HAP-1 (cell line): ENCODE measurements around the gene PIK3R1.
A peak's percentile ranks its signal among the peaks of the same experiment; 100 is the strongest.

ENCODE experiments used
- DNase-seq, 2 experiments: peaks; one replicate each; pipeline ENCODE4 v3.0.0-alpha.2; 2016 to 2020; ENCODE audit warnings: low spot score in 2 of 2
- H3K27me3 ChIP-seq: fragments of 250-450 bp; sonication (Bioruptor Pico); 2 replicates; pipeline ENCODE4 v1.5.1; 2020; ENCODE audit warnings: low read depth, mild to moderate bottlenecking, moderate library complexity
- H3K36me3 ChIP-seq: fragments of 250-450 bp; sonication (Bioruptor Pico); replicated peaks from 2 replicates; pipeline ENCODE4 v1.5.1; 2020; ENCODE audit warnings: mild to moderate bottlenecking
- H3K4me1 ChIP-seq: fragments of 250-450 bp; sonication (Bioruptor Pico); 2 replicates; pipeline ENCODE4 v1.5.1; 2020; ENCODE audit warnings: mild to moderate bottlenecking
- H3K4me3 ChIP-seq: fragments of 250-450 bp; sonication (Bioruptor Pico); 2 replicates; pipeline ENCODE4 v1.5.1; 2020; ENCODE audit warnings: mild to moderate bottlenecking, moderate library complexity
- H3K9me3 ChIP-seq: fragments of 250-450 bp; sonication (Bioruptor Pico); 2 replicates; pipeline ENCODE4 v1.5.1; 2020; ENCODE audit warnings: mild to moderate bottlenecking, moderate library complexity
- in situ Hi-C: fragments of 300-500 bp; cut with MboI; formaldehyde crosslinking; loops from 3 replicates; pipeline ENCODE4 v1.14.3; 2020; ENCODE audit warnings: low sequenced_read_pairs, inconsistent platforms, mixed read lengths

The PIK3R1 gene

DNA sequence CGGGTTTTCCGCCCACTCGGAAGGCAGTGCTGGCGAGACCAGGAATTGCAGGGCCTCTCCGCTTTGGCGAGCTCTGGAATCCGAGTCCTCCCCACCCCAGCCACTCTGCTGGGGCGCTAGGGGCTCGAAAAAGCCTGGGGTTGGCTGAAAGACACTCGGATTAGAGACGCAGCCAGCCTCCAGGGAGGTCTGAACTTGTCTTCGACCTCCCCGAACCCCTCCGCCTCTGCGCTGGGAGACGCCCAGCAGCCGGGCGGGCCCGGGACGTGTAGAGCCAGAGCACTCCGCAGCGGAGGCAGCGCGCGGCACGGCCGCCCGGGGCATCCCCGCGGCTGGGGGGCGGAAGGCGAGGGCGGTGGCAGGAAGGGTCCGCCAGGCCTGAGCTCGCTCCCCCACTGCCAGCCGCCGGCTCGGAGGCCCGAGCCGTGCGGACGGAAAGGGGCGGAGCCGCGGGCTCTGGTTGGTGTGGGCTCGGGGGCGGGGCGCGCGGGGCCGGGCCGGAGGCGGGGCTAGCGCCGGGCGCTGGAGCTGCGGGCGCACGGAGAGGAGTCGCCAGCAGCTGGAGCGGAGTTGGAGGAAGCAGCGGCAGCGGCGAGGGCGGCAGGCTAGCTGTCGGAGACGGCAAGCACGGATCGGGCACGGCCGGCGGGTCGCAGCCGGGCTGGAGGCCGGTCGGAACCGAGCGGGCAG is at the start of gene PIK3R1:
TSS of gene PIK3R1 (plus strand) at position 549 of the 690 bp plus-strand sequence. CDS start 10,920 bp downstream, outside the sequence.
- peaks cover 10% of the 10 kb centered on the region for H3K4me1 ChIP-seq
- no peaks in the 10 kb centered on the region for H3K36me3 ChIP-seq
- in situ Hi-C loops: no loop called here
- DNase-seq: peak; percentile 89 to 95
- no peaks in the 10 kb centered on the region for H3K9me3 ChIP-seq
- H3K27me3 ChIP-seq: no peaks in the 10 kb centered on the region
- H3K4me3 ChIP-seq: peak within 1 kb of the TSS; percentile 85

DNA sequence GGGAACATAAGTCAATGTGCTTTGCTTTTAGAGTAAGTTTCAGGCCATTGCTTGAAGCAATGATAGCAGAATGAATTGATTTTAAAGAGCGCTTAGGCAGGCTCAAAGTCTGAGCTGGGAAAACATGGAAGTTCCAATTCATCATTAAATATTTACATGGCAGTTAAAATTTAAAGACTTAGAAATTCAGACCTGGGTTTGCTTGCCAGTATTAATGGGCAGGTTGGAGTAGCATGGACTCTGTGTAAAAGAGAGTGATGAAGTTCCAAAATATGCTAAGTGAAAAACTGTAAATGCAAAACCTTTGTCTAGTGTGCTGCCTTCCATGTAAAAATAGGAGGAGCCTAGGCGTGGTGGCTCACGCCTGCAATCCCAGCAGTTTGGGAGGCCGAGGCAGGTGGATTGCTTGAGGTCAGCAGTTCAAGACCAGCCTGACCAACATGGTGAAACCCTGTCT is 48.3 kb upstream of the PIK3R1 start:
- Histone ChIP-seq H3K4me3 (no peak overlapping the region), H3K36me3 (no peaks in the 10 kb centered on the region), H3K4me1 (no peaks in the 10 kb centered on the region), H3K9me3 (no peaks in the 10 kb centered on the region), H3K27me3 (no peaks in the 10 kb centered on the region)
- DNase-seq: no peak
- in situ Hi-C loops: no loop called here

DNA sequence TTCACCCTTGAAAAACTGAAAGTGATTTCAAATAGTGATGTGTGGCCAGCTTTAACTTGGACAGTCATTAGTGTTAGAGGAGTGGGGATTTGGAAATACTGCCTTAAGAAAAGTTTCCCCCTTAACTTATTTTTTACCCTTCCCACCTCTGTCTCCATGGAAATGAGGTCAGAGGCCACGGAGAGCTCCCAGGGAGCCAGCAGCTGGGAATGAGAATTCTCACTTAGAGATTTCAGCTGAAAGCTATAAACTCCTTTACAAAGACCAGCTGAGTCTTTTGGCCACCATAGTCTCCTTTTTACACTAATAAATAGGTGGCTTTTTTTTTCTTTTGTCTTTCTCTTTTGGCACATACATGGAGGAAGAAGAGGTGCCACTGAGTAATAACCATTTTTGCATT is 45.7 kb upstream of the PIK3R1 start:
- in situ Hi-C loops: no loop called here
- Histone ChIP-seq H3K27me3 (no peaks in the 10 kb centered on the region), H3K4me3 (no peak overlapping the region), H3K9me3 (no peaks in the 10 kb centered on the region), H3K4me1 (no peaks in the 10 kb centered on the region), H3K36me3 (no peaks in the 10 kb centered on the region)
- DNase-seq: no peak

DNA sequence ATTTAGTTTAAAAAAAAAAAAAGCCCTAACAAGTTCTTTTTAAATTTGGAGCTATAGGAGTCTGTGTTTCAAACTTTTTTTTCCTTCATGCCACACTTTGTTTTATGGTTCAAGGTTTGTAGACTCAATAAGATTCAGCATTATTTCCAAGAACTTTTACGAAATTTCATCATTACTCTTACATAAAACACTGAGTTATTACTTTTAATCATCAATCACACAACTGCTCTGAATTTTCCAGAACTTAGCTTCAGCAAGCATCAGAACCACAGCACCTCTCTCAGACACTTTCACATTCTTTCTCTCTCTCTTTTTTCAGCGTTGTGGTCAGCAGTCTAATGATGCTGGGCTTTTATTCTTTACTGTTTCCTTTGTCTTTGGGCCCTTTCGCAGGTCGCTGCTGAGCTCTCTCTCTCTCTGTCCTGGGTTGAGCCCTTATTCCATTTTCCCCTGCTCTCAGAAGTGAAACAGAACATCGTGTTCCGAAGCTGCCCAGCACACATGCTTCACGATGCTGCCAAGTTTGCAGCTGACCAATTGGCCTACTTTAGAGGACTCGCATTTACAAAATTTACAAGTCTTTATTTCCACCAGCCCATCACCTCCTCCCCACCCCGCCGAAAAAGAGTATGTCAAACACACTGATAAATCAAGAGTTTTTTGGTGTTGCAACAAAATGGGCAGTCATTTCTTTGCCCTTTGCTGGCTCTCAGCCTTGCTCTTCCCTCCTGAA is 44.6 kb upstream of the PIK3R1 start:
- no peaks in the 10 kb centered on the region for H3K4me1 ChIP-seq
- DNase-seq: no peak
- in situ Hi-C loops: no loop called here
- H3K4me3 ChIP-seq: no peak overlapping the region
- no peaks in the 10 kb centered on the region for H3K36me3 ChIP-seq
- H3K27me3 ChIP-seq: no peaks in the 10 kb centered on the region
- H3K9me3 ChIP-seq: no peaks in the 10 kb centered on the region

DNA sequence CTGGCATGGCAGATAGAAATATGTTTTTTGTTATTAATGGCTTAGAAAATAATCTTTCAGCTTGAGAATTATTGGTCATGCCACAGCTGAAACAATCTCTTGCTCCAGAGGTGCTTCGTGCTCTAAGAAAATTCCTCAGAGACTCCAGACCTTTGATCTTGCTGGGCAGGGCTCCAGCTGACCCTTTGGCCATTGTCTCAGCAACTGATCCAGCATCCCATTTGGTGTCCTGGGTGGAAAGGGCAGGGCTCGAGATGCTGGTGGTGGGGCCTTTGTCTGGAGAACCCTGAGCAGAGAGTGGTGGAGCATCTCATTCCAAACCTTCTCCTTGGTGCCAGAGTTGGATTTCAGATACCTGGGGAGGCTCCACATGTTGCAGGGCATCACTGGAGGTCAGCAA is 43.2 kb upstream of the PIK3R1 start:
- H3K36me3 ChIP-seq: no peaks in the 10 kb centered on the region
- no peak overlapping the region for H3K4me3 ChIP-seq
- DNase-seq: no peak
- H3K9me3 ChIP-seq: no peaks in the 10 kb centered on the region
- H3K4me1 ChIP-seq: no peaks in the 10 kb centered on the region
- H3K27me3 ChIP-seq: no peaks in the 10 kb centered on the region
- in situ Hi-C loops: no loop called here

DNA sequence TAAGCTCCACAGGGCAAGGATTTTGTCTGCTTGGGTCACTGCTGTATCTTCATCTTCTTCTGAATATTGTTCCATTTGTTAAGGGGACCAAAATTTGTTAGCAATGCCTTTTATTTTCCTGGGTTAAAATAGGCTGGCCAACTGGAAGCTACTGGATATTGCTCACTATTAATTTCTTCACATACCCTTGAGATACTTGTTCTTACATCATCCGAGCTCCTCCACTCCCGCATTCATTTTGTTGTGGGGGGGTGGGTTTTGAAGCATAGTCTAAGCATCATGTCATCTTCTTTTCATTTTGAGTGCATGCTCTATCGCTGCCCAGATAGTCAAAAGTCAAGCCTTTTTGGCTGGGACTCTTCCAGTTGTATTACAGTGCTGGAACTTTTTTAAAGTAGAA is 42.5 kb upstream of the PIK3R1 start:
- no peak for DNase-seq
- no peaks in the 10 kb centered on the region for H3K27me3 ChIP-seq
- in situ Hi-C loops: no loop called here
- H3K4me1 ChIP-seq: no peaks in the 10 kb centered on the region
- H3K36me3 ChIP-seq: no peaks in the 10 kb centered on the region
- no peak overlapping the region for H3K4me3 ChIP-seq
- H3K9me3 ChIP-seq: no peaks in the 10 kb centered on the region

DNA sequence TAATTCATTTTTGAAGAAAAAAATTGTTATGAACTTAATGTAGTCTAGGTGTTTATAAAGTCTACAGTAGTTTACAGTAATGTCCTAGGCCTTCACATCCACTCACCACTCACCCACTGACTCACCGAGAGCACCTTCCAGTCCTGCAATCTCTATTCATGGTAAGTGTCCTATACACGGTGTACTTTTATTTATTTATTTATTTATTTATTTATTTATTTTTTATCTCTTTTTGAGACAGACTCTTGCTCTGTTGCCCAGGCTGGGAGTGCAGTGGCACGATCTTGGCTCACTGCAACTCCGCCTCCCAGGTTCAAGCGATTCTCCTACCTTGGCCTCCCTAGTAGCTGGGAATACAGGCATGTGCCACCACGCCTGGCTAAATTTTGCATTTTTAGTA is 39.3 kb upstream of the PIK3R1 start:
- Histone ChIP-seq H3K9me3 (no peaks in the 10 kb centered on the region), H3K36me3 (no peaks in the 10 kb centered on the region), H3K27me3 (no peaks in the 10 kb centered on the region), H3K4me3 (no peak overlapping the region), H3K4me1 (no peaks in the 10 kb centered on the region)
- no peak for DNase-seq
- in situ Hi-C loops: no loop called here

DNA sequence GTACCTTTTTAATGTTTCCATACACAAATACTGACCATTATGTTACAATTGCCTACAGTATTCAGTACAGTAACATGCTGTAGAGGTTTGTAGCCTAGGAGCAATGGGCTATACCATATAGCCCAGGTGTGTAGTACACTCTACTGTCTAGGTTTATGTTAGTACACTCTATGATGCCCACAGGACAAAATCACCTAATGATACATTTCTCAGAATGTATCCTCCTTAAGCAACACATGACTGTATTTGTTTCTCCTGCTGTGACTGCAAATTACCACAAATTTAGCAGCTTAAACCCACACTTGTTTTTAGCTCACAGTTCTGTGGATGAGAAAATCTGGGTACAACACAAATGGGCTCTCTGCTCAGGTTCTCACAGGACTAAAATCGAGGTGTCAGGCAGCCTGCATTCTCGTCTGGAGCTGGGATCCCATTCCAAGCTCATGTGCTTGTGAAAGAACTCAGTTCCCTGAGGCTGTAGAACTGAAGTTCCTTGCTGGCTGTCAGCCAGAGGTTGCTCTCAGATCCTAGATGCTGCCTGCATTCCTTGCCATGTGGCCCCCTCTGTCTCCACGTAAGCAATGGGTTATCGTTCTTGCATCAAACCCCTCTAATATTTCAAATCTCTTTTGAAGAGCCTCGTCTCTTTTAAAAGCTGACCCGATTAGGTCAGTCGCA is 38.6 kb upstream of the PIK3R1 start:
- no peak overlapping the region for H3K4me3 ChIP-seq
- no peak for DNase-seq
- H3K27me3 ChIP-seq: no peaks in the 10 kb centered on the region
- no peaks in the 10 kb centered on the region for H3K36me3 ChIP-seq
- in situ Hi-C loops: no loop called here
- no peaks in the 10 kb centered on the region for H3K4me1 ChIP-seq
- H3K9me3 ChIP-seq: no peaks in the 10 kb centered on the region

DNA sequence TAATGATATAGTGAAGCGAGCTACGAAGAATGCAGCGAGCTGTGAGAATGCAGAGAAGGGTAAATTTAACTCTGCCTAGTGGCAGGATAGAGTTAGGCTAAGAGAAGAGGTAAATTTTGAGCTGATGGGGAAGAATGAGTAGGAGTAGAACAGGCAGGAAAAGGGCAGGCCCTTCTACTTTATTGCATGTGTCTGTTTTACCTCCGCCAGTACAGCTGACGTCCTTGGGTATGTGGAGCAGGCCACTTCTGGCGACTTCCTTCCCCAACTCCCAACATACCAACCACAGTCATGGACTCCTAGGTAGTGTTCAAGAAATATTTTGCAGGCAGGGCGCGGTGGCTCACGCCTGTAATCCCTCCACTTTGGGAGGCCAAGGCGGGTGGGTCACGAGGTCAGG is 37.9 kb upstream of the PIK3R1 start:
- Histone ChIP-seq H3K4me1 (no peaks in the 10 kb centered on the region), H3K9me3 (no peaks in the 10 kb centered on the region), H3K36me3 (no peaks in the 10 kb centered on the region), H3K4me3 (no peak overlapping the region), H3K27me3 (no peaks in the 10 kb centered on the region)
- in situ Hi-C loops: no loop called here
- no peak for DNase-seq

DNA sequence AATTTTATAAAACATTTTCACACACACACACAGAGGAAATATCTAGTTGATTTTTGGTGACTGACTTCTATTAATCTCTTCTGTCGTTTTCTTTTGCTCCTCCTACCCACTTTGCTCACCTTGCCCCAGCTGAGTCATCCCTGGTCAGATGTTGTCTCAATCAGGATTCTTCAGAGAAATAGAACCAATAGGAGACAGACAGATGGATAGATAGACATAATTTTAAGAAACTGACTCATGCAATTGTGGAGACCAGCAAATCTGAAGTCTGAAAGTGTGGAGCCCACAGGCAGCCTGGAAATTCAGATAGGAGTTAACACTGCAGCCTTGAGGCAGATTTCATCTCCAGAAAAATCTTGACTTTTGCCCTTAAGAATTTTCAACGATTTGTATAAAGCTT is 37.0 kb upstream of the PIK3R1 start:
- Histone ChIP-seq H3K36me3 (no peaks in the 10 kb centered on the region), H3K4me1 (no peaks in the 10 kb centered on the region), H3K9me3 (no peaks in the 10 kb centered on the region), H3K27me3 (no peaks in the 10 kb centered on the region), H3K4me3 (no peak overlapping the region)
- no peak for DNase-seq
- in situ Hi-C loops: no loop called here

DNA sequence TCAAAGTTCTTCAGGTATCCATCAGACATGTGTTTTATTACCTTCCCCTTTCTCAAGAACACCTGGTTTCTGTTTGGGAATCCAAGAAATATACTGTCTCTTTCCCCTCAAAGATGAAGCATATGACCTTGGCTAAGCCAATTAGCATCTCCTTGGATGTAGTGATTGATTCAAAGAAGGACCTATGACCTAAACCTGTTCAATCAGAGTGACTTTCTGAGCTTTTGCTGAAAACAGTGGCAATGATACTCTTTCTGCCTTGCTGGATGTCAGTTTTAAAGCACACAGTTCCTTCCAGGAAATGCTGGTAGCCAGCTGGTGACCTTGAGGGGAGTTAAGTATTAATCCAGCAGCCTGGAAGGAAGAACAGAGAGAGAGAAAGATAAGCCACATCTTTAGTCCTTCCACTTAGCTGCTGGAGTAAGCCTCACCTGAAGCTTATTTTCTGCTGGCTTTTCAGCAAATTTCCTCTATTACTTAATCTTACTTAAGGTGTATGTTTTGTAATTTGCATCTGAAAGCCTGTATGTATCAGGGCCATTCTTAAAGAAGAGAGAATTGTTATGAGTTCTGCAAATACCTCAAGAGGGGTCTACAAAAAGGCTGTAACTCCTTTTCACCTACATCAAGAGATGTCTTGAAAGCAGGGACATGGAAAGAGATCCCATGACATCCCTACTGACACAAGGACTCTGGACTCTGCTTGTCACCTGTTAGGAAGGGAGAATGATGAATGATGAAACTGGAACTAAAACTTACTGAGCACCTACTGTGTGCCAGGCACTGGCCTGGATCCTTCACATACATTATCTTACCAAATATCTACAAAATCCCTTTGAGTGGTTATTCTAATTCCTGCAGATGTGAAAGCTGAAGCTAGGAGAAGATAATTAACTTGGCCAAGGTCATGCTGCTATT is 35.2 kb upstream of the PIK3R1 start:
- Histone ChIP-seq H3K36me3 (no peaks in the 10 kb centered on the region), H3K9me3 (no peaks in the 10 kb centered on the region), H3K27me3 (no peaks in the 10 kb centered on the region), H3K4me1 (no peaks in the 10 kb centered on the region), H3K4me3 (no peak overlapping the region)
- in situ Hi-C loops: no loop called here
- no peak for DNase-seq

DNA sequence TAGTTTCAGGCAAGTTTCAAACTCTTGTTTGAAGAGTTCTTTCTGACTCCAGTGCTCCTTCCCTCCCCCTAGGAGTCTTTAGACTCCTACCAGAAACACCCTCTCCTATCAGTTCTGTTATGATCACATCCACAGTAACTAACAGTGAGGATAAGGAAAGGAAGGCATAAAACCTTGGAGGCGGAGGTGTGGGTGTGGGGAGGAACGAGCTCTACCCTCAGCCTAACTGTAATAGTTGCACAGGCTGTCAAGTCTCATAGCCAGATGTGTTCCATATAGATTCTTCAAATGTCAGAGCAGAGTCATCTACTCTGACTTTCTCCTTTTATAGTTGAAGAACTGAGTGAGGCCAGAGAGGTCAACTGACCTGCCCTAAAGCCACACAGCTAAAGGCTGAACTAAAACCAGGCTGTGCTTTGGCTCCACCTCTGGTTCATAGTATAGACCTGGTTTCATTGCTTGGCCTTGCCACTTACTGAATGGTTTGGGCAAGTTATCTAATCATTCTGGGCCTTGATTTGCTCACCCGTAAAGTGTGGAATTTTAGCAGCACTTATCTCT is 34.4 kb upstream of the PIK3R1 start:
- Histone ChIP-seq H3K4me1 (no peaks in the 10 kb centered on the region), H3K9me3 (no peaks in the 10 kb centered on the region)
- in situ Hi-C loops: no loop called here

DNA sequence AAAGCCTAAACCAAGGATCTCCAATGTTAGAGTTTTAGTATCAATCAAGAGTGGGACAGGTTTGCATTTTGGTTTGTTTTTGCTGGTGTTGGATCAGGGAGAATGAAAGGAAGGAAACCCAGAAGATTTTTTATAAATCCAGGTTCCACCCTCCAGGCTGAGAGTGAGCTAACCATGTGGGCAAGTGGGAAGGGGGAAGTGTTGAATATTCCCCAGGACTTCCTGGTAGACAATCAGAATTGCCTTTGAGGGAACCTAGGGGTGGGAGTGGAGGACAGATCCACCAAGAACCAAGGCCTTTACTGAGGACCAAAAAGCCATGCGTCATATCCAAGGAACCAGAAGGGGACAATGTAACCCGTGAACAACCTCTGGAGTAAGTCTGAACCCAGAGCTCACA is 33.5 kb upstream of the PIK3R1 start:
- no peak for DNase-seq
- Histone ChIP-seq H3K27me3 (no peaks in the 10 kb centered on the region), H3K36me3 (no peaks in the 10 kb centered on the region), H3K4me1 (no peaks in the 10 kb centered on the region), H3K4me3 (no peak overlapping the region), H3K9me3 (no peaks in the 10 kb centered on the region)
- in situ Hi-C loops: no loop called here

More for the DNA sequence above, 34.4 kb upstream of the PIK3R1 start:
- no peak for DNase-seq
- no peak overlapping the region for H3K4me3 ChIP-seq
- no peaks in the 10 kb centered on the region for H3K36me3 ChIP-seq
- H3K27me3 ChIP-seq: no peaks in the 10 kb centered on the region
